T-helper 2 cell treated with Interferon-gamma antibody and Interleukin-4, amounts not matched to agents 100 ng/mL and 5 ng/mL, for 36 hours (primary cell): ENCODE measurements around the gene SH2D3C. TPM values are rescaled to one million over a fixed set of nuclear protein-coding genes. Genes with fewer than 3 reads are reported as not detected.

ENCODE experiments used
- intact Hi-C: fragments of 100-400 bp; cut with micrococcal nuclease; formaldehyde crosslinking; loops from one replicate; pipeline ENCODE4 v1.15.1; 2023
- total RNA-seq: library from RNA; stranded (reverse); gene quantifications from 2 replicates; pipeline ENCODE4 v1.2.3, GENCODE V29; 2022

SH2D3C gene
- total RNA-seq, 1 donor from 2014 or later: 57.6 TPM

DNA sequence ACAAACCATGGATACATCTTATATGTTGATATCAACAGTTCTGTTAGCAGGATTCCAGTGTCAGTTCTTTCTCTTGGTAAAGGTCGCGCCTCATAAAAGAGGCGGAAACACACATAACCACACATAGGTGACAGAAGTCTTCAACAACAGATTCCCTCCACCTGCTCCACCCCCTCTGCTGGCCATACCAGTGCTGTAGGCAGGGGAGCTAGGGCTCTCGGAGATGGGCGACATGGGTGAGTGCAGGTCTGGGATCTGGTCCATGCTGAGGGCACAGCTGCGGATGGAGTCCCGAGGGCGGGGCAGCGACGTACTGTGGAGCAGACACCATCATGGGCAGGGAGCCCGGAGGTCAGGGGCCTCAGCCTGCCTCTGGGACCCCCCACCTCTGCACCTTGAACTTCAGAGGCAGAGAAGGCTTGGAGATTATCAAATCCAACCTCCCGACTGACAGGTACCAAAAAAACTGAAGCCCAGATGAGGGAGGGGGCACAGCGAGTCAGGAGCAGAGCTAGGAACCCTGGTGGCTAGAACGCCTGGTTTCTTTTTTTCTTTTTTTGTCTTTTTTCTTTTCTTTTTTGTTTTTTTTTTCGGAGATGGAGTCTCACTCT, 31.4 kb downstream of the SH2D3C start:
- intact Hi-C loops: no loop called here

DNA sequence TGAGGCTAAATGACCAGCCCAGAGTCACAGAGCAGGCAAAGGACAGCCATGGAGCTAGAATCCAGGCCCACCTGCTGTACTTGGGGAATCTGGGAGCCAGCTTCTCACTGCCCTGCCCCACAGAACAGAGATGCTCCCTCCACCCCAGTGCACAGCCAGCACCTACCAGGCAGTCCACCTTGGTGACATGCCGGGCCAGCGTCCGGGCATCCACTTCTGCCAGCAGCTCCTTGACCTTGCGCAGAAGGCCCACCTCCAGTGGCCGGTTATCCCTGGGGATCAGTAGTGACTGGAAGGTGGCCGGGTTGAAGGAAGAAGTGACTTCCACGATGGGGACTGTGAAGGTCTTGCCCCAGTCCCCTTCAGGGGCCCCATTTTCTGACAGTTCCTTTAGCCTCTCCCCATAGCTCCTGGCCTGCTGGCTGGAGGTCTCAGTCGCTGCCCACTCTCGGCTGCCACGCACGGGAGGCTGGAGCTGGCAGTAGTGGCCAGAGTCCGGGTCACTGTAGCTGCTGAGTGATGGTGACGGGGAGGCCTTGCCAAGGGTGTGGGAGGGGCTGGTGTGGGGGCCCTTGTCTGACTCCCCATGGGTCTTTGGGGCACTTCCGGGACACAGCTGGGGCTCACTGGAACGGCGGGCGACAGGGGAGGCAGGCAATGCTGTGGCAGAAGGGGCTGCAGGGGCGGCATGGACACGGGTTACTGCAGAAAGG, 33.9 kb downstream of the SH2D3C start:
- intact Hi-C loops: no loop called here

DNA sequence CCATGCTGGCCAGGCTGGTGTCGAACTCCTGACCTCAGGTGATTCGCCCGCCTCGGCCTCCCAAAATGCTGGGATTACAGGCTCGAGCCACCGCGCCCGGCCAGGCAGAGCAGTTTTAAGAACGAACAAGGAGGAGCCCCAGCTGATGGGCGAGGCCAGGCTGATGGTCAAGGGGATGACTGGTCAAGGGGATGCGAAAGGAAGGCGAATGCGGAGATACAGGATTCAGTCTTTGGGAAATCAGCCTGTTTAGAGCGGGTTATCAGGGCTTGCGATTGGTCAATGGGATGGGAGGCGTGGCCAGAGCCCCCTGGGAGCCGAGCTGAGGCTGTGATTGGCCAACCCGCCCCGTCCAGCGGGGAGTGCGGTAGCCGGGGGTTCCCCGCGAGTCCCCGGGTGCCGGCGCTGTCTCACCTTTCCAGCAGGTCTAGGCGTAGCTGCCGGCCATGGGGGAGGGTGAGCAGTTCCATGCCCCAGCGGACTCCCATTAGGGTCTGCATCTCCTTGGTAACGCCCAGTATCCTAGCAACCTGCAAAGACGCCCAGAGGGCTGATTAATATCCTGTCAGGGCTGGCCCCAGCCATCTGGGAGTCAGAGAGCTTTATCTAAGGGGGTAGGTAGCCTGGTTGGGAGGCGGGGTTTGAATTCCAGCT, 35.9 kb downstream of the SH2D3C start:
- intact Hi-C loops: no loop called here

DNA sequence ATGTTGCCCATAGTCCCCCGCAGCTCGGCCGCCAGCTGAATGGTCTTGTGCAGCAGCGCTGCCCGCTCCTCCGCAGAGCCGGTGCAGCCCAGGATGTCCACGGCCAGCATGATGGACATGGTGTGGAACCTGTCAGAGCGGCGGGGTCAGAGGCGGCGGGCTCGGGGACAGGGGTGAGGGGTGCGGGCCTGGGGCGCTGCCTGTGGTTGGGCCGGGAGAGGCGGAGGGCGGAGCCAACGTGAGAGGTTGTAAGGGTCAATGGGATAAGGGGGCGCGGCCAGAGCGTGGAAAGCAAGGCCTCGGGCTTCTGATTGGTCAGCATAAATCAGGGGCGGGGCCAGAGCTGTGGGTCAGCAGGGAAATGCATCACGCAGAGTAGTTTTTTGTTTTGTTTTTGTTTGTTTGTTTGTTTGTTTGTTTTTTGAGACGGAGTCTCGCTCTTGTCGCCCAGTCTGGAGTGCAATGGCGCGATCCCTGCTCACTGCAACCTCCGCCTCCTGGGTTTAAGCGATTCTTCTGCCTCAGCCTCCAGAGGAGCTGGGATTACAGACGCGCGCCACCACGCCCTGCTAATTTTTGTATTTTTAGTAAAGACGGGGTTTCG, 36.5 kb downstream of the SH2D3C start:
- intact Hi-C loops: no loop called here

DNA sequence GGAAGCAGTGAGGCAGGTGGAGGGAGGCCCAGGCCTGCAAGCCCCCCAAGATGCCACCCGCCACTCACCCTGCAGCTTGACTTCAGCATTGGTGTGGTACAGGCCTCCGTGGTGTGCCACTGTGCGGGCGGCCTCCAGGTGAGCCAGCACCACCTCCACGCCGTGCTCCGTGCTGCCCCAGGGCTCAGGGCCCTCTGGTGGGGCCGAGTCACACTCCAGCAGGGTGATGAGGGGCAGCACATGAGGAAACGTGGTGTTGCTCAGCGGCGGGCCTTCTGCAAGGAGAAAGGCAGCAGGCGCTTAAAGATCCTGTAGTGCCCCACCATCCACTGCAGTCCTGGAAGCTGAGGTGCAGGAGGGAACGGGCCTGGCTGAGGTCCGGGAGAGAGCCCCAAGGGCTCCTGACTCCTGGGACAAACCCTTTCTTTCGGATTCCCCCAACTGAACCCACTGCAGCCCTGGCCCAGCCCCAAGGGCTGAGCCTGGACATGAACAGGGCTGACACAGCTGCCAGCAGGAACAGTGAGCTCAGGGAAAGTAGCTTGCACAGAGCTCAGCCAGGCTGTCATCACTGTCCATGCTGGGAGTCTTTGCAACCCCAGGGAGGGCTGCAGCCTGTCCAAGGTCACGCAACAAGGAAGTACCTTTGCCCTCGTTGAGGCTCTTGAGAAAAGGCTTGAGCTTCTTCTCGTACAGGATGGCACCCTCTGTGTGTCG, 38.7 kb downstream of the SH2D3C start:
- intact Hi-C loops: loop anchor here (10.0 kb wide), 1 partner anchor 515 kb away; no protein-coding TSS in a partner anchor

DNA sequence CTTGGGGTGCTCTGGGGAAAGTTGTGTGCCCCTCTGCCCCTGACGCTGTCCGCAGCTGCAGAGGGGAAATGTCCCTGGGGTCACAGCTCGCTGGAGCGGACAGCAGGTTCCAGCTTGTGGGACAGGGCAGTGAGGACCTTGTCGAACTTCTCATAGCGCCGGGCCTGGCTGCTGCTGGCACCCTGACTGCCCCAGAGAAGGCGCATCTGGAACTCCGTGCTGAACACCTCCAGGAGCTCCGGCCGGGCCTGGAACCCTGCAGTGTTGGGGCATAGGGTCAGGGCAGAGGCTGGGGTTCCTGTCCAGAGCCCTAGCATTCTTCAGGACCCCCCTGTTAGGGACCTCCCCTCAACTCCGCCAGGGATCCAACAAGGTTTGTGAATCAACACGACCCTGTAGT, 39.8 kb downstream of the SH2D3C start:
- intact Hi-C loops: loop anchor here (10.0 kb wide), 1 partner anchor 514 kb away; no protein-coding TSS in a partner anchor

DNA sequence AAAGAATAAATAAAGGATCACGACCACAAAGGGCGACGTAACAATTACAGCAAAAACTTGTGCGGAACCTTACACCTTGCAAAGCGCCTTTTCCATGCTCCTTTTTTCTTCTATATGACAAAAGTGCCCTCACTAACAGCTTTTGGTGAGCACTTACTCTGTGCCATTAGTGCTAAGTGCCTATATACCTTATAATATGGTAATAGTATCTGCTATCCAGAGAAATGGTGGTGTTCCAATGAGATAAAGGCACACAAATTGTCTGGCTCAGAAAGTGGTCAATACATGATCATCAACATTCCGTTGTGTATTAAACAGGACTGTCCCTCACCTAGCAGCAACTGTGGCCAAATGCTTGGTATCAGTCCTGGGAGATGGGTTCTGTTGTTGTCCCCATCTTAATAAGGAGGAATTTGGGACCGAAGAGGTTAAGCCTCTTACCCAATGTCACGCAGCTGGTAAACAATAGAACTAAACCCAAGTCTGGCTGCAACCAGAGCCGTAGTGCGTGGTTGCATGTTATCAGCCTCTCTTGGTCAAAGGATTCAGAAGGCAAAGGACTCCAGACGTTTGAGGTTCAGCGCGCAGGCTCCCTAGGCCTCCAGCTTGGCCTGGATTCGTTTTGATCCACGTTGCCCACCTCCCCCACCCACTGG, 42.8 kb downstream of the SH2D3C start:
- intact Hi-C loops: loop anchor here (1.0 to 10.0 kb wide), 7 partner anchors 20 to 511 kb away; partner anchors contain the start of genes PTRH1 and ZNF79

DNA sequence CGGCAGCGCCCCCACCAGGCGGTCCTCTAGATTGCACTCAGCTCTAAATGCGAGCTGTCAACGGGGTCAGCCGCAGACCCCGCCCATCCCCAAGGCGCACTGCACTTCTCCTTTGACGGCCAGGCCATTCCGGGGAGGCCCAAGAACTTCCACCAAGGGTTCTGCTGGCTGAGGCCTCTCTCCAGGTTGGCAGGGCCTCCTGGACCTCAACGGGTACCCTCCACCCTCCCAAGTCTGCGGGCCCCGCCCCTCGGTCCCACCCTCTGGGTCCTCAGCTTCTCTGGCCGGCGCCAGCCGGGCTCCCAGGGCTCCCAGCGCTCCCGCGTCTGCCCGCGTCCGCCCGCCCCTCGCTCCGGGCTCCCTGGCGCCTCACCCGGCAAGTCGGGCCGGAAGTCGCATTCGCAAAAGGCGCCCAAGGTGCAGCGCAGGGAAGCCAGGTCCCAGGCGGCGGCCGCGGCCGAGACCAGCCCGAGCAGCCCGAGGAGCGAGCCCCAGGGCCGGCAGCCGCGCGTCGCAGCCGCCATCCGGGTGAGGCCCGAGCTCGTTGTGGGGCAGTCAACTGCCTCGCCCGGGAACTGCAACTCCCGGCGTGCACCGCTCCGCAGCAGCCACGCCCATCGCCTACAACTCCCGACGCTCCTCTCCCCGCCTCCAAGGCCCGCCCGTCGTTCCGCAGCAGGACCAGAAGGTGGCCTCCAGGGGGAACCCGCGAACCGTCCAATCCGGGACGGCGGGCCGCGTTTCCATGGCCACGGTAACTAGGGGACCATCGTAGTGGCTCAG, 43.5 kb downstream of the SH2D3C start, which contains the start of gene TOR2A:
TOR2A (minus strand) TSS at position 548 of the 783 bp plus-strand sequence; CDS start at position 524, 24 bp downstream.
- intact Hi-C loops: loop anchor here (1.0 to 10.0 kb wide), 9 partner anchors 20 to 510 kb away; partner anchors contain the start of genes PTRH1 and ZNF79

DNA sequence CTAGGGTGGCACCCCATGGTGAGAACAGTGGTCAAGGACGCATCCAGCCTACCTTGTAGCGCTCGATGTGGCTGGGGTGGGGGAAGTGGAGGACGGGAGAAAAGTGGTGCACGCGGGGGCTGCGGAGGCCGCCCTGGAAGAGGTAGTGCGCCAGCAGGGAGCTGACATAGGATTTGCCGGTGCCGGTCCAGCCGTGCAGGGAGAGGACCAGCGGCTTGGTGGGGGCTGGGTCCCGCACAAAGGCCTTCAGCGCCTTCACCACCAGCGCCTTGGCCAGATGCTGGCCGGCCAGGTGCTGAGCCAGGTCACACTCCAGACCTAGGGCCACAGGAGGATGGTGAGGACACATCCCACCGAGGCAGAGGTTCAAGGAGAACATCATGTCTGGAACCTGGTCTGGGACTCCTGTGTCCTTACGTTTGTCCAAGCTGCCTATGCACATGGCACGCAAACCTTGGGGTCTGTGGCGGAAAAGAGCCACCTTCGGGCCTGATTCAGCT, 44.2 kb downstream of the SH2D3C start:
- intact Hi-C loops: loop anchor here (1.0 to 10.0 kb wide), 4 partner anchors 144 to 509 kb away; no protein-coding TSS in a partner anchor

DNA sequence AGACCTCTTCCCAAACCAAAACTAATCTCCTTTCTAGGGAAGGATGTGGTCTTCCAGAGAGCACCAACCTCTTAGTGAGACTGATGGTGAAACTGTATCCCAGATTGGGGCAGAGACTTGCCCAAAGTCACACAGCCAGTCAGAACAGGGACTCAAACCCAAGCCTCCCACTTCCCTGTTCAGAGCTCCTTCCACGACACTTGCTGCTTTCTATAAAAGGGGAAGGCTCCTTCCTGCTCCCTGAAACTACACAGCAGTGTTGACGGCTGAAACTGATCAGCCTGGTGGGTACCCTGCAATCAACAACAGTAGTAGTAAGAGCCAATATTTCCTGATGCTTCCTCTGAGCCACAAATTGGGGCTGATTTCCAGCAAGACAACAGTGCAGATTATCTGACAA, 44.9 kb downstream of the SH2D3C start:
- intact Hi-C loops: loop anchor here (1.0 to 10.0 kb wide), 4 partner anchors 143 to 509 kb away; no protein-coding TSS in a partner anchor

DNA sequence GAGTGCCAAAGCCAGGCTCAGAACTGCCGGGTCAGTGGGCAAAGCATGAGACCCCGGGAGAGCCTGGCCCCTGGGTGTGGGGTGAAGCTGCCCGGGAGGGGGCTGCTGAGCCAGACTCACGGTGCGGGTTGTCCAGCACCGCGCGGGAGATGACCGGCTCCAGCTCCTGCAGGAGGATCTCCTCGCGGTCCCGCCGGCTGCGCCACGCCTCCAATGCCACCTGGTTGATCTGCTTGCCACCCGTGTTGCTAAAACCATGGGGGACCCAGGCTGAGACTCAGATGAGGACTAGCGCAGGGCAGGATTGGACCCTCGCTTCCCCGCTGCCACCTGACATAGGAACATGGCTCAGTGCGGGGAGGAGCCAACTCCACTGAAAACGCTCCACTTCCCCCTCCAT, 46.0 kb downstream of the SH2D3C start:
- intact Hi-C loops: loop anchor here (10.0 kb wide), 1 partner anchor 508 kb away; no protein-coding TSS in a partner anchor

DNA sequence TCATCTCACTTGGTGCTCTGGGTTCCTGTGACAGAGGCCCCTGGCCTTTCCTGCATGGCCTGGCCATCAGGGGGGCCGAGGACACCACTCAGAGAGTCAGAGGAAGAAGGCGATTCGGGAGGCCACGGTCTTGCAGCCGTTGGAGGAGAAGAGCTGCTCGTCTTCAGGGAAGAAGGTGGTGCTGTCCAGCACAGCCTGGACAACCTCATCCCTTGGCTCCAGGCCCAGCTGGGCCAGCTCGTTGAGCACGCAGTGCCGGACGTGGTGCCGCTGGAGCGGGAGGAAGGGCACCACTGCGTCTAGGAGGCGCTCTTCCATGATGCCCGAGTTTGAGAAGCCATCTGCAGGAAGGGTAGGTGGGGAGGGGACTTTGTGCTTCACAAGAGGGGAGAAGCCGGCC, 46.5 kb downstream of the SH2D3C start:
- intact Hi-C loops: loop anchor here (10.0 kb wide), 1 partner anchor 507 kb away; no protein-coding TSS in a partner anchor

DNA sequence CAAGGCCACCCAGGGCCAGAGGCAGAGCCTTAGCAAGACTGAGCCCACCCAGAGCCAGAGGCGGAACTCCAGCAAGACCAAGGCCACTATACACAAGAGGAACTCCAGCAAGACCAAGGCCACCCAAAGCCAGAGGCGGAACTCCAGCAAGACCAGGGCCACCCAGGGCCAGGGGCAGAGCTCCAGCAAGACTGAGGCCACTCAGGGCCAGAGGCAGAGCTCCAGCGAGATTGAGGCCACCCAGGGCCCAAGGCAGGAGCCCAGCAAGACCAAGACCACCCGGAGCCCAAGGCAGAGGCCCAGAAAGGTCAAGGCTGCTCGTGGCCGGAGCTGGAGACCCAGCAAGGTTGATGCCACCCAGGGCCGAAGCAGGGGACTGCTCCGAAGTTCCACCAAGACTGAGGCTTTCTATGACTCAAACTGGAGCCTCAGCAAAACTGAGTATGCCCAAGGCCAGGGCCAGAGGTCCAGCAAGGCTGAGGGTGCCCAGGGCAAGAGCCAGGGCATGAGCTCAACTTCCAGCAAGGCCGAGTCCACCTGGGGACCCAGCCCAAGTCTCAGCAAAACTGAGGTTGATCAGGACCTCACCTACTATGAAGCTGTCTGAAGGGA, 47.6 kb downstream of the SH2D3C start:
- intact Hi-C loops: loop anchor here (10.0 kb wide), 1 partner anchor 506 kb away; no protein-coding TSS in a partner anchor

DNA sequence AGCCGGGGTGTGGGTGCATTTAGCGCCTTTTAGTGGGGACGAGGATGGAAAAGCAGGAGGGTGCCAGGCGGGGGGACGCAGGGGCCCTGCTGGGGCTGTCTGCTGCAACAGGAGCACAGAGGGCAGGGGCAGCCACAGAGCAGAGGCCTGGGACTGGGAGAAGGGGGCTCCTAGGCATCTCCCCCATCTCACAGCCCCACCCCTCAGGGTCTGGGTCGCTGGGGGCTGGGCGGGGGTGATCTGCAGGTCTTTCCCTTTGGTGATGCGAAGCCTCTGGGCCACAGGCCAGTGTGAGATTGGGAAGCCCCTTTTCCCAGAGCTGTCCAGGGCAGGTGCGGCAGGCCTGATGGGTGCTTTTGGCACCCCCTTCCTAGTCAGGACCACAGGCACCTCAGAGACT, 48.2 kb downstream of the SH2D3C start:
- intact Hi-C loops: loop anchor here (10.0 kb wide), 1 partner anchor 505 kb away; no protein-coding TSS in a partner anchor

DNA sequence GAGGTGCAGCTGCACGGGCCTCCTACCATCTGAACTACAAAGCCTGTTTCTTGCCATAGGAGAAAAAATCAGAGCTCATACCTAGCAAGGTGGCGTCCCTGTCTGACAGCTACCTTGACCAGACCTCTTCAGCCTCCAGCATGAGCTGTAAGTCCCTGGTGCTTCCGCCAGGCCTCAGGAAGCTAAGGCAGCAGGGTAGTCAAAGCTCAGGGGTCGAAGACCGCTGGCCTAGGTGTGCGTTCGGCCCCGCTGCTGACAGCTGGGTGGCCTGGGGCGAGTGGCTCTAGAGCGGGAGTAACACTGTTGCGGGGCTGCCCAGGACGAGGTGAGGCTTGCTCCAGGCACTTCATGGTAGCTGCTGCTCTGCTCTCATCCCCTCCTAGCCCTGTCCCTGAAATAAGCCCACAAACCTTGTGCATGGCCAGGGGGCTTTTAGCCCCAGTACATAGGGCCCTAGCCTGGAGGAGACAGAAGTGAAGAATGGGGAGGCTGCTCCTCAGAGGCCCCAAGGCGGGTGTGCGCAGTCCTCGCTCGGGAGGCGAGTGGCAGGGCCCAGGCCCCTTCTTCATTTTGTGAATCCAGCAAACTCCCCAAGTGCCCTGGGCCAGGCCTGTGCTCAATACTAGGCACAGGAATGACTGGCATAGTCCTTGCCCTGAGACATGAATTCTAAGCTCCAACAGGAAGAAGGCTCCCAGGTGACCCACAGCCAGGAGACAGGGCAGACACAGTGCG, 48.8 kb downstream of the SH2D3C start:
- intact Hi-C loops: loop anchor here (10.0 kb wide), 1 partner anchor 505 kb away; no protein-coding TSS in a partner anchor

DNA sequence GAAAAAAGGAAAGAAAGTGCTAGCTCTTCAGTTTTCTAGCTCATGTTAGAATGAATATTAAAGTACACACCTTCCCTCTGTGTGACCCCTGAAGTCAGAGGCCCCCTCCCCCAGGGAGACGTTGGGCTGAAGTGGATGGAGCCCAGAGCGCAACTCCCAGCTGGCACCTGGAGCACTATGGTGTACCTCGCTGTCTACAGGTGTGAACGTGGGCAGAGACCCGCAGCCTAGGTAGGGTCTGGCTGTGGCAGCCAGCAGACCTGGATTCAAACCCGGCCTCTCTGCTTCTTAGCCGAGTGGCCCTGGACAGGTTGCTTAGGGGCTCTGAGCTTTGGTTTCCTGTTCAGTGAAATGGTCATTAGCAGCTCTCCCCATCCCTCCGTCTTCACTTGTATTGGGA, 49.7 kb downstream of the SH2D3C start:
- intact Hi-C loops: no loop called here

DNA sequence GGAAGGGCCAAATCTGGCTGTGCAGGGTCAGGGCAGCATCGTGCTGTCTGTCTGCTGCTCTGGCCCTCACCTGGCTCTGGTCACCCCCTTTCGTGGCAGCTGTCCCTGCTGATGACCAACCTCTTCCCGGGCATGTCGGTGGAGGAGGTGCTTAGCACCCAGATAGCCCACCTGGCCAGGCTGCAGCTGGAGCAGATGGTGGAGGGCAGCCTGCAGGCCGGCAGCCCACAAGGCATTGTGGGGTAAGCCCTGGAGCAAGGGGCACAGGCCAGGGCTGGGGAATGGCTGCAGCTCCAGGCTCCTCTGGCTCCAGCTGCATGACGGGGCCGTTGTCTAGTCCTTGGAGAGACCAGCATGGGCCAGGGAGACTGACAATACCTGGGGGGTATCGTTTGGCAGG, 51.6 kb downstream of the SH2D3C start:
- intact Hi-C loops: no loop called here

DNA sequence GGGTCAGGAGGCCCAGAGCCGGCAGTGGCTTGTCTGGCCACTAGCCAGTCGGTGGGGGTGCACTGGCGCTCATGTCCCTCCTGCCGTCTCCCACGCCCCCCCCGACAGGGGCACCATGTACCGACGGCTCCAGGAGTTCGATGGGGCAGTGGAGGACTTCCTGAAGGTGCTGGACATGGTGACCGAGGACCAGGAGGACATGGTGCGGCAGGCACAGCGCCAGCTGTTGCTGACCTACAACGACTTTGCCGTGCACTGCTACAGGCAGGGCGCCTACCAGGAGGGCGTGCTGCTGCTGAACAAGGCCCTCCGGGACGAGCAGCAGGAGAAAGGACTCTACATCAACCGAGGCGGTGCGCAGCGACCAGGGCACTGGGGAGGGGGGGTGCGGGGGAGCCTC, 54.5 kb downstream of the SH2D3C start:
- intact Hi-C loops: no loop called here
